BLaER1 (cell line): ENCODE results near the gene GAPVD1.
A peak's percentile ranks its signal among the peaks of the same experiment; 100 is the strongest.
"Not testable (repeated sequence)": the region's sequence is repeated elsewhere in the genome, so short reads cannot be mapped to it uniquely, and the experiment has no call there.

Experiments used
- H3K27ac ChIP-seq: shearing (Covaris generic); formaldehyde crosslinking; 2 replicates; pipeline ENCODE4 v1.8.1; 2022
- H3K27me3 ChIP-seq: shearing (Covaris generic); formaldehyde crosslinking; 2 replicates; pipeline ENCODE4 v1.8.1; 2022
- H3K36me3 ChIP-seq: shearing (Covaris generic); formaldehyde crosslinking; 2 replicates; pipeline ENCODE4 v1.8.1; 2022
- H3K4me1 ChIP-seq: shearing (Covaris generic); formaldehyde crosslinking; 2 replicates; pipeline ENCODE4 v1.8.1; 2022
- H3K4me2 ChIP-seq: shearing (Covaris generic); formaldehyde crosslinking; 2 replicates; pipeline ENCODE4 v1.8.1; 2022
- H3K4me3 ChIP-seq: shearing (Covaris generic); formaldehyde crosslinking; 2 replicates; pipeline ENCODE4 v1.8.1; 2022
- H3K9ac ChIP-seq: shearing (Covaris generic); formaldehyde crosslinking; 2 replicates; pipeline ENCODE4 v1.8.1; 2022
- H3K9me3 ChIP-seq: shearing (Covaris generic); formaldehyde crosslinking; 2 replicates; pipeline ENCODE4 v1.8.1; 2022
- H4K20me1 ChIP-seq: shearing (Covaris generic); formaldehyde crosslinking; 2 replicates; pipeline ENCODE4 v1.8.1; 2022
- Cebpa-rat ChIP-seq: shearing (Covaris generic); IDR thresholded peaks from 2 replicates; pipeline ENCODE4 v1.8.1; 2022

GAPVD1 gene

DNA sequence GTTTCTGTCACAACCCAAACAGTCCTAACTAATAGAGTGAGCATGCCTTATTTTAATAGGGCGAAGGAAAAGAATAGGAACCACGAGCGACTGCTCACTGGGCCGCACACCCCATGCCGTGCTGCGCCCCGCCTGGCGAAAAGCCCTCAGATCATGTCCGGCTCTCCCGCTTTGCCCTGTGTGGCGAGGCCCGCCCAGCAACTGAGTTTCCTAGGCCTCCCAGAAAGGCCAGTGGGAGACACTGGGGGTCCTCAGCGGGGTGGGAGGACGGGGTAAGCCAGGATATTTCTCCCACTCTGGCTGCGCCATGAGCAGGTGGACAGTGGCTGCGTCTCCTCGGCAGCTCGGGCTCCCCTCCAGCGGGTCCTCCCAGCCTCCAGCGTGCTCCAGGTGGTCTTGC lies 138.0 kb downstream of the GAPVD1 start:
- no peak for TF ChIP-seq Cebpa-rat
- Histone ChIP-seq H3K36me3 (no peaks in the 10 kb centered on the region), H3K9me3 (no peaks in the 10 kb centered on the region), H3K27ac (no peak overlapping the region), H3K27me3 (no peaks in the 10 kb centered on the region), H3K4me3 (no peak overlapping the region), H4K20me1 (no peaks in the 10 kb centered on the region), H3K4me1 (no peaks in the 10 kb centered on the region; the same call in 1 of the 2 replicates), H3K9ac (no peak overlapping the region), H3K4me2 (no peak overlapping the region)

GRCh38 chr9:125400232-125400631 lies 138.6 kb downstream of the GAPVD1 start:
- H3K9ac ChIP-seq, H3K36me3 ChIP-seq, H3K4me2 ChIP-seq, H3K4me1 ChIP-seq, H3K4me3 ChIP-seq, H4K20me1 ChIP-seq, H3K9me3 ChIP-seq, H3K27ac ChIP-seq, H3K27me3 ChIP-seq: not testable (repeated sequence)

DNA sequence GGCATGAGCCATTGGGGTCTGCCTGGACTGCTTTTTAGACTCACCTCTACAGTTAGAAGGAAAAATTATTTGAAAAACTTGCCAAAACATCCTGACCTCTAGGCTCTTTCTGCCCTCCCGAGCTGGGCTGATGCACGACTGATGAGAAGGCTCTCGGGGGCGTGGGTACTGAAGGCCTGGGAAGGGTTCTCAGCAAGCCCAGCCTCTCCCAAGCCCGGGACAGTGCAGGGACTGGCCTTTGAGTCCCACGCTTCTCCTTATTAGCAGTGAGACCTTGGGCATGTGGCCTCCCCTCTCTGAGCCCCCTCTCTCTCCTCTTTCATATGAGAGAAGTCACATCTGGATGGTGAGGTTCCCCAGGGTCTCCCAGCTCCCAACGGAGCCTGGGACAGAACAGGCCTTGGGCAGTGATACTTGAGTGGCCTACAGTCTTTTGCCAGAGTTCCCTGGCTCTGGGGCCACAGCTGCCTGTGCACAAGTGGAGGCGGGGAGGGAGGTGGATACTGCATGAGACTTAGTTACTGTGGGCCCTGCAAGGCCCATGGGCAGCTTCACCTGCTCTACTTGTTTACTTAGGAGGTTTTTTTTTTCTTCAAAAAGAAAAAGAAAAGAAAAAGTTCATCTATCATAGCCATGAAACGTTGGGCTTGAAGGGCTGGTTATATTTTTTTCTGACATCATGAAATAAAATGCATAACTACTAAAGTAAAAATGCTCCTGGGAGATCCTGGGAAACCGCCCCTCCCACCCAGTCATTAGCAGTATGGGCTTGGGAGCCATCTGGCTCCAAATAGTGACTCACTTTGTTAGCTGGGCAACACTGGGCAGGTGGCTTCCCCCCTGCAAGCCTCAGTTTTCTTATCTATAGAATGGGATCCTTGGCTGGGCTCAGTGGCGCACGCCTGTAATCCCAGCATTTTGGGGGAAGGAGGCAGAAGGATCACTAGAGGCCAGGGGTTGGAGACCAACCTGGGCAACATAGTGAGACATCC lies 139.4 kb downstream of the GAPVD1 start:
- Histone ChIP-seq H3K27me3 (no peaks in the 10 kb centered on the region), H4K20me1 (no peaks in the 10 kb centered on the region), H3K4me1 (no peaks in the 10 kb centered on the region), H3K4me3 (no peak overlapping the region), H3K9ac (no peak overlapping the region), H3K27ac (no peak overlapping the region), H3K4me2 (no peak overlapping the region), H3K36me3 (no peaks in the 10 kb centered on the region), H3K9me3 (no peaks in the 10 kb centered on the region)
- no peak for TF ChIP-seq Cebpa-rat

GRCh38 chr9:125404733-125405132 lies 143.1 kb downstream of the GAPVD1 start:
- TF ChIP-seq Cebpa-rat = no peak
- Histone ChIP-seq H3K9me3 (no peaks in the 10 kb centered on the region), H3K4me2 (no peak overlapping the region), H4K20me1 (no peaks in the 10 kb centered on the region), H3K36me3 (no peaks in the 10 kb centered on the region), H3K9ac (no peak overlapping the region), H3K4me3 (no peak overlapping the region), H3K4me1 (peaks cover 23% of the 10 kb centered on the region), H3K27ac (no peak overlapping the region), H3K27me3 (no peaks in the 10 kb centered on the region)

DNA sequence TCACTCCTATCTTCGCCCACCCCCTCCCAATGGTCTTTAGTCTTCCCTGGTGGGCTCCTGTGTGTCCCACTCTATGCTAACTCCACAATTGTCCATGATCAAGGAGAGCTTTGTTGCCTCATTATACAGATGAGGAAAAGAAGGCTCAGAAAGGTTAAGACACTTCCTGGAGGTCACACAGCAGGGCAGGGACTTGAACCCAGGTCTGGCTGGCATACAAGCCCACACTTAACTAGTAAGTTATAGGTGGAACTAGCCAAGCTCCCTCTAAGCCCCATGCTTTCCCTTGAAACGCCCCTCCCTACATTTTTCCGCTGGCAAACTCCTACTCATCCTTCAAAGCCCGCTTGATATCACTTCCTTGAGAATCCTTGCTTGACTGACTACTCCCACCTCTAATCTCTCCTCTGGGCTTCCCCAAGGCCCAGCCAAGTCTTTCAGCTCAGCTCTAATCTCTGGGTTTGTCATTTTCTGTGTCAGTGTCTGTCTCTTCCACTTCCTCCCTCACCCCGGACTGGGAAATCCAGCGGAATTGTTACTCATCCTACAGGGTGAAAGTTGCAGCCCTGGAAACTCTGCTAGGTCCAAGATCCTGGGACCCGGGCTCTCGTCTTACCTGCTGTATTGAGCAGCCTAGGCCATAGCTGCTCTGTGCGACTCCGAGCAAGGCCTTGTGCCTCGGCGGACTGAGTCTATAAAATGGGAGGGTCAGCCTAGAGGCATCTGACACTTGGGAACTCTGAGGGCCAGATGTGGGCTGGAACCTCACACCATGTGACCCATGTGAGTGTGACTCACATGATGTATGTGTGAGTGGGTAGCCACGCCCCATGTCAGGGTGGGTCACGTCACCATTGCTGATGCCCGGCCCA lies 144.5 kb downstream of the GAPVD1 start:
- no peak for TF ChIP-seq Cebpa-rat
- Histone ChIP-seq H3K4me2 (no peak overlapping the region), H3K9me3 (no peaks in the 10 kb centered on the region), H3K27ac (no peak overlapping the region), H4K20me1 (no peaks in the 10 kb centered on the region), H3K36me3 (no peaks in the 10 kb centered on the region), H3K9ac (no peak overlapping the region), H3K4me3 (no peak overlapping the region), H3K27me3 (no peaks in the 10 kb centered on the region), H3K4me1 (peaks cover 35% of the 10 kb centered on the region)

DNA sequence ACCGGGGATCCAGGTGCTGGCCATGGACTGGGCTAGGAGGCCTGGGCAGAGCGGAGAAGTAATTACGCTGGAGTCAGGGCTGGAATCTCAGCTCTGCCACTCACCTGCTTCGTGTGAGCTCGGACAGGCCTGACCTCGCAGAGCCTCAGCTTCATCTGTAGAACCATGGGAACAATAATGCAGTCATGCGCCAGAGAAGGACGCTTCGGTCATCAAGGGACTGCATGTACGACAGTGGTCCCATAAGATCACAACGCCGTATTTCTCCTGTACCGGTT lies 145.1 kb downstream of the GAPVD1 start:
- no peak overlapping the region for H3K27ac ChIP-seq

GRCh38 chr9:125407432-125407973 lies 145.9 kb downstream of the GAPVD1 start:
- peak overlapping the region; percentile 70 for H3K4me3 ChIP-seq
- no peak for TF ChIP-seq Cebpa-rat
- peak overlapping the region; percentile 92 for H3K27ac ChIP-seq
- peak overlapping the region; percentile 90 for H3K9ac ChIP-seq
- H3K27me3 ChIP-seq = no peaks in the 10 kb centered on the region
- no peaks in the 10 kb centered on the region for H3K9me3 ChIP-seq
- no peaks in the 10 kb centered on the region for H4K20me1 ChIP-seq
- peaks cover 39% of the 10 kb centered on the region for H3K4me1 ChIP-seq
- H3K4me2 ChIP-seq = peak overlapping the region; percentile 94
- no peaks in the 10 kb centered on the region for H3K36me3 ChIP-seq

More for the DNA sequence above, 145.1 kb downstream of the GAPVD1 start:
- Histone ChIP-seq H3K27me3 (no peaks in the 10 kb centered on the region), H3K4me2 (peak overlapping the region; percentile 94), H4K20me1 (no peaks in the 10 kb centered on the region), H3K9ac (no peak overlapping the region), H3K9me3 (no peaks in the 10 kb centered on the region), H3K4me3 (no peak overlapping the region), H3K36me3 (no peaks in the 10 kb centered on the region), H3K4me1 (peaks cover 39% of the 10 kb centered on the region)
- TF ChIP-seq Cebpa-rat = no peak

- peak overlapping the region; percentile 70 for H3K4me3 ChIP-seq
- peak overlapping the region; percentile 90 for H3K9ac ChIP-seq
- peak overlapping the region; percentile 94 for H3K4me2 ChIP-seq
- H3K36me3 ChIP-seq = no peaks in the 10 kb centered on the region
- H3K4me1 ChIP-seq = peaks cover 41% of the 10 kb centered on the region
- no peaks in the 10 kb centered on the region for H3K9me3 ChIP-seq
- peak overlapping the region; percentile 92 for H3K27ac ChIP-seq
- no peaks in the 10 kb centered on the region for H3K27me3 ChIP-seq
- no peak for TF ChIP-seq Cebpa-rat
- no peaks in the 10 kb centered on the region for H4K20me1 ChIP-seq
These were observed 146.6 kb downstream of the GAPVD1 start for GRCh38 chr9:125407974-125408900.

DNA sequence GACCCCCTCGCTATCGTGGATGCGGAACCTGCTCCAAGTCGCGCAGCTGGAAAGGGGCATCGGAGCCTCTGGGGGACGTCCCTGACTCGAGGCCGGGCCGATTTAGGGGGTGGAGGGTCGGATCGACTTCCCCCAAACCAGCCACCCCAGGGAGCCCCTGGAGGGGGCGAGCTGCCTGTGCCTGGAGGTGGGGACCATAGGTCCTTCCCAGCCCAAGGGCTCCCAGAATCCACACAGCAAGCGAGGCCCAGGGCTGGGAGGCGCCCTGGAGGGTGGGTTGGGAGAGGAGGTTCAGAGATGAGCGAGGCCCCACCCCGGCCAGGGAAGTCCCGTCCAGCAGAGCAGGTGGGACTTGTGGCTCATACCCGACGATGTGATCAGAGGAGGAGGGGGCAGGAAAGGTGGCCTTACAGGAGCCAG lies 147.6 kb downstream of the GAPVD1 start:
- Histone ChIP-seq H3K36me3 (no peaks in the 10 kb centered on the region), H3K9ac (no peak overlapping the region; the same call in 1 of the 2 replicates), H4K20me1 (no peaks in the 10 kb centered on the region)

More for the DNA sequence above, 147.6 kb downstream of the GAPVD1 start:
- Histone ChIP-seq H3K27me3 (no peaks in the 10 kb centered on the region), H3K27ac (no peak overlapping the region), H3K4me3 (peak overlapping the region; percentile 70; the same call in 1 of the 2 replicates), H3K4me1 (peaks cover 43% of the 10 kb centered on the region), H3K9me3 (no peaks in the 10 kb centered on the region), H3K4me2 (peak overlapping the region; percentile 94)
- TF ChIP-seq Cebpa-rat = no peak
